ENCODE measurements around the gene OR4X1. TPM values are rescaled to one million over a fixed set of nuclear protein-coding genes. Genes with fewer than 3 reads are reported as not detected.
"Not testable (repeated sequence)": the region's sequence is repeated elsewhere in the genome, so short reads cannot be mapped to it uniquely, and the experiment has no call there.

OR4X1 gene
- total RNA-seq (not detected), polyA plus RNA-seq (ENCODE audit: insufficient read depth in 1 of 8, insufficient read length in 8 of 8, low replicate concordance in 1 of 8) (not detected)
- long read RNA-seq, donor 1, result 0 reads
- long read RNA-seq, donor 2, result 0 reads
- long read RNA-seq, donor 3, result 0 reads
- long read RNA-seq, donor 4, result 0 reads
- long read RNA-seq, donor 5, result 0 reads
- long read RNA-seq, donor 6, result 0 reads
- long read RNA-seq, donor 7, result 0 reads
- long read RNA-seq, donor 8, result 0 reads
- long read RNA-seq, donor 9, result 0 reads
- long read RNA-seq, donor 10, result 0 reads
- long read RNA-seq, donor 11, result 0 reads

GRCh38 chr11:48263423-48263911, at the start of gene OR4X1:
Gene OR4X1 (plus strand): TSS chr11:48263861. CDS start chr11:48263861, 0 bp downstream.
- no CpG with 5 or more reads among the region's 3 CpGs for WGBS (ENCODE audit: insufficient coverage)
- Histone ChIP-seq H3K36me3 (ENCODE audit: control insufficient read depth, insufficient read depth, low read length) (no peaks in the 10 kb centered on the region), H3K9me3 (replicated peaks; ENCODE audit: control insufficient read depth, low read depth, low read length) (peaks cover 16% of the 10 kb centered on the region)

GRCh38 chr11:48216510-48216909, 47.2 kb upstream of the OR4X1 start, which contains the start of gene OR4B1:
Gene OR4B1 (plus strand): TSS chr11:48216810. CDS start chr11:48216810, 0 bp downstream.
- Histone ChIP-seq H3K36me3 (ENCODE audit: control insufficient read depth, insufficient read depth, low read length) (no peaks in the 10 kb centered on the region), H3K27ac (ENCODE audit: low read length) (no peak within 1 kb of the TSS), H3K9me3 (replicated peaks; ENCODE audit: control insufficient read depth, low read depth, low read length) (peaks cover 4% of the 10 kb centered on the region), H3K4me1 (ENCODE audit: control insufficient read depth, insufficient read depth, low read length) (no peaks in the 10 kb centered on the region), H3K4me3 (ENCODE audit: low read length) (no peak within 1 kb of the TSS), H3K27me3 (ENCODE audit: control insufficient read depth, insufficient read depth, low read length) (no peaks in the 10 kb centered on the region)
- no peak for DNase-seq
- WGBS (ENCODE audit: insufficient coverage), result 40% methylated on average over 1 of the region's 2 CpGs

More at GRCh38 chr11:48263423-48263911, at the start of gene OR4X1:
- H3K4me1 ChIP-seq (ENCODE audit: control insufficient read depth, insufficient read depth, low read length), result no peaks in the 10 kb centered on the region
- no peaks in the 10 kb centered on the region for H3K27me3 ChIP-seq (ENCODE audit: control insufficient read depth, insufficient read depth, low read length)
- H3K4me3 ChIP-seq (ENCODE audit: low read length), result no peak within 1 kb of the TSS
- no peak within 1 kb of the TSS for H3K27ac ChIP-seq (ENCODE audit: low read length)
- no peak for DNase-seq

- Histone ChIP-seq H3K4me3 (ENCODE audit: low read length) (no peak overlapping the region), H3K36me3 (ENCODE audit: control insufficient read depth, insufficient read depth, low read length) (no peaks in the 10 kb centered on the region), H3K27me3 (ENCODE audit: control insufficient read depth, insufficient read depth, low read length) (no peaks in the 10 kb centered on the region), H3K9me3 (replicated peaks; ENCODE audit: control insufficient read depth, low read depth, low read length) (peaks cover 21% of the 10 kb centered on the region), H3K27ac (ENCODE audit: low read length) (no peak overlapping the region), H3K4me1 (ENCODE audit: control insufficient read depth, insufficient read depth, low read length) (no peaks in the 10 kb centered on the region)
- 88% methylated on average over 16 of the region's 18 CpGs for whole genome bisulfite sequencing (ENCODE audit: insufficient coverage)
- no peak for DNase-seq
Measured at GRCh38 chr11:48228761-48229160, 34.9 kb upstream of the OR4X1 start.

- peaks cover 20% of the 10 kb centered on the region for H3K9me3 ChIP-seq (replicated peaks; ENCODE audit: control insufficient read depth, low read depth, low read length)
- WGBS (ENCODE audit: insufficient coverage), result 91% methylated on average over 4 of the region's 11 CpGs
- H3K4me3 ChIP-seq (ENCODE audit: low read length); H3K36me3 ChIP-seq (ENCODE audit: control insufficient read depth, insufficient read depth, low read length); H3K4me1 ChIP-seq (ENCODE audit: control insufficient read depth, insufficient read depth, low read length); DNase-seq; H3K27ac ChIP-seq (ENCODE audit: low read length); H3K27me3 ChIP-seq (ENCODE audit: control insufficient read depth, insufficient read depth, low read length): not testable (repeated sequence)
Measured at GRCh38 chr11:48230057-48230456, 33.6 kb upstream of the OR4X1 start.

GRCh38 chr11:48237727-48238126, 25.9 kb upstream of the OR4X1 start:
- WGBS (ENCODE audit: insufficient coverage), result 55% methylated on average over 2 of the region's 3 CpGs

GRCh38 chr11:48242501-48242900, 21.2 kb upstream of the OR4X1 start:
- H3K27me3 ChIP-seq (ENCODE audit: control insufficient read depth, insufficient read depth, low read length), result no peaks in the 10 kb centered on the region
- no peak overlapping the region for H3K27ac ChIP-seq (ENCODE audit: low read length)
- DNase-seq, result no peak
- H3K36me3 ChIP-seq (ENCODE audit: control insufficient read depth, insufficient read depth, low read length), result no peaks in the 10 kb centered on the region
- H3K4me1 ChIP-seq (ENCODE audit: control insufficient read depth, insufficient read depth, low read length), result no peaks in the 10 kb centered on the region
- 65% methylated on average over 2 of the region's 3 CpGs for WGBS (ENCODE audit: insufficient coverage)
- H3K9me3 ChIP-seq (replicated peaks; ENCODE audit: control insufficient read depth, low read depth, low read length), result peaks cover 30% of the 10 kb centered on the region
- H3K4me3 ChIP-seq (ENCODE audit: low read length), result no peak overlapping the region

More at GRCh38 chr11:48237727-48238126, 25.9 kb upstream of the OR4X1 start:
- H3K27me3 ChIP-seq (ENCODE audit: control insufficient read depth, insufficient read depth, low read length), result no peaks in the 10 kb centered on the region
- no peak for DNase-seq
- H3K4me3 ChIP-seq (ENCODE audit: low read length), result no peak overlapping the region
- no peaks in the 10 kb centered on the region for H3K36me3 ChIP-seq (ENCODE audit: control insufficient read depth, insufficient read depth, low read length)
- H3K9me3 ChIP-seq (replicated peaks; ENCODE audit: control insufficient read depth, low read depth, low read length), result peaks cover 15% of the 10 kb centered on the region
- no peak overlapping the region for H3K27ac ChIP-seq (ENCODE audit: low read length)
- no peaks in the 10 kb centered on the region for H3K4me1 ChIP-seq (ENCODE audit: control insufficient read depth, insufficient read depth, low read length)

GRCh38 chr11:48244804-48245203, 18.9 kb upstream of the OR4X1 start, which contains the start of gene OR4X2:
Gene OR4X2 (plus strand): TSS chr11:48245104. CDS start chr11:48245104, 0 bp downstream.
- Histone ChIP-seq H3K27ac (ENCODE audit: low read length) (no peak within 1 kb of the TSS), H3K4me1 (ENCODE audit: control insufficient read depth, insufficient read depth, low read length) (no peaks in the 10 kb centered on the region), H3K9me3 (replicated peaks; ENCODE audit: control insufficient read depth, low read depth, low read length) (peaks cover 36% of the 10 kb centered on the region), H3K27me3 (ENCODE audit: control insufficient read depth, insufficient read depth, low read length) (no peaks in the 10 kb centered on the region), H3K36me3 (ENCODE audit: control insufficient read depth, insufficient read depth, low read length) (no peaks in the 10 kb centered on the region), H3K4me3 (ENCODE audit: low read length) (no peak within 1 kb of the TSS)
- DNase-seq, result no peak

GRCh38 chr11:48248902-48249301, 14.8 kb upstream of the OR4X1 start:
- Histone ChIP-seq H3K4me3 (ENCODE audit: low read length) (no peak overlapping the region), H3K9me3 (replicated peaks; ENCODE audit: control insufficient read depth, low read depth, low read length) (peaks cover 19% of the 10 kb centered on the region), H3K27ac (ENCODE audit: low read length) (no peak overlapping the region), H3K4me1 (ENCODE audit: control insufficient read depth, insufficient read depth, low read length) (no peaks in the 10 kb centered on the region), H3K27me3 (ENCODE audit: control insufficient read depth, insufficient read depth, low read length) (no peaks in the 10 kb centered on the region), H3K36me3 (ENCODE audit: control insufficient read depth, insufficient read depth, low read length) (no peaks in the 10 kb centered on the region)
- no CpG with 5 or more reads among the region's 1 CpG for WGBS (ENCODE audit: insufficient coverage)
- no peak for DNase-seq

GRCh38 chr11:48261600-48261999, 2.1 kb upstream of the OR4X1 start:
- peaks cover 14% of the 10 kb centered on the region for H3K9me3 ChIP-seq (replicated peaks; ENCODE audit: control insufficient read depth, low read depth, low read length)
- no peak overlapping the region for H3K27ac ChIP-seq (ENCODE audit: low read length)
- WGBS (ENCODE audit: insufficient coverage), result no CpG with 5 or more reads among the region's 2 CpGs
- DNase-seq, result no peak
- H3K27me3 ChIP-seq (ENCODE audit: control insufficient read depth, insufficient read depth, low read length), result no peaks in the 10 kb centered on the region
- no peaks in the 10 kb centered on the region for H3K36me3 ChIP-seq (ENCODE audit: control insufficient read depth, insufficient read depth, low read length)
- H3K4me3 ChIP-seq (ENCODE audit: low read length), result no peak overlapping the region
- H3K4me1 ChIP-seq (ENCODE audit: control insufficient read depth, insufficient read depth, low read length), result no peaks in the 10 kb centered on the region

GRCh38 chr11:48270621-48271020, 7.0 kb downstream of the OR4X1 start:
- no peaks in the 10 kb centered on the region for H3K27me3 ChIP-seq (ENCODE audit: control insufficient read depth, insufficient read depth, low read length)
- no peaks in the 10 kb centered on the region for H3K4me1 ChIP-seq (ENCODE audit: control insufficient read depth, insufficient read depth, low read length)
- peaks cover 10% of the 10 kb centered on the region for H3K9me3 ChIP-seq (replicated peaks; ENCODE audit: control insufficient read depth, low read depth, low read length)
- WGBS (ENCODE audit: insufficient coverage), result no CpG with 5 or more reads among the region's 3 CpGs
- no peak for DNase-seq
- no peaks in the 10 kb centered on the region for H3K36me3 ChIP-seq (ENCODE audit: control insufficient read depth, insufficient read depth, low read length)
- H3K4me3 ChIP-seq (ENCODE audit: low read length), result no peak overlapping the region
- H3K27ac ChIP-seq (ENCODE audit: low read length), result no peak overlapping the region

Measured in muscle of leg (tissue), 16 donors.